HG03196 (cell line): ENCODE measurements around the gene EIF3B.
A peak's percentile ranks its signal among the peaks of the same experiment; 100 is the strongest.
"Not testable (repeated sequence)": the region's sequence is repeated elsewhere in the genome, so short reads cannot be mapped to it uniquely, and the experiment has no call there.

ENCODE experiments used
- ATAC-seq: cut with Tn5 transposase; IDR thresholded peaks from one replicate; pipeline ENCODE4 v1.9.1; 2021; ENCODE audit not compliant: unreplicated experiment

EIF3B gene

GRCh38 chr7:2354186-2354938, at the start of gene EIF3B:
Gene EIF3B, plus strand, starts transcription at chr7:2354827. Its CDS starts 95 bp downstream, at chr7:2354922.
- peak; percentile 83 for ATAC-seq

GRCh38 chr7:2305258-2305657, 49.4 kb upstream of the EIF3B start:
- ATAC-seq, result not testable (repeated sequence)

GRCh38 chr7:2306688-2307087, 47.9 kb upstream of the EIF3B start:
- ATAC-seq, result no peak

- no peak for ATAC-seq
These were observed 46.9 kb upstream of the EIF3B start for GRCh38 chr7:2307690-2308107.

GRCh38 chr7:2309889-2310331, 44.7 kb upstream of the EIF3B start:
- ATAC-seq, result no peak

- no peak for ATAC-seq
These were observed 42.2 kb upstream of the EIF3B start for GRCh38 chr7:2312267-2312929.

- ATAC-seq, result peak; percentile 17
These were observed 41.0 kb upstream of the EIF3B start for GRCh38 chr7:2313450-2314208.

GRCh38 chr7:2314209-2314955, 40.2 kb upstream of the EIF3B start, which contains the start of gene SNX8:
Gene SNX8, minus strand, starts transcription at chr7:2314441. Its CDS starts 20 bp downstream, at chr7:2314421.
- ATAC-seq, result peak; percentile 75

- ATAC-seq, result not testable (repeated sequence)
These were observed 39.6 kb upstream of the EIF3B start for GRCh38 chr7:2314956-2315530.

GRCh38 chr7:2315787-2316186, 38.8 kb upstream of the EIF3B start:
- no peak for ATAC-seq

- ATAC-seq, result no peak
These were observed 38.0 kb upstream of the EIF3B start for GRCh38 chr7:2316578-2316977.

GRCh38 chr7:2317556-2318293, 36.9 kb upstream of the EIF3B start:
- ATAC-seq, result no peak

GRCh38 chr7:2321020-2321419, 33.6 kb upstream of the EIF3B start:
- ATAC-seq, result no peak

GRCh38 chr7:2325162-2325561, 29.5 kb upstream of the EIF3B start:
- no peak for ATAC-seq

GRCh38 chr7:2326951-2327350, 27.7 kb upstream of the EIF3B start:
- no peak for ATAC-seq

- ATAC-seq, result no peak
These were observed 24.1 kb upstream of the EIF3B start for GRCh38 chr7:2330493-2330892.

- ATAC-seq, result no peak
These were observed 22.9 kb upstream of the EIF3B start for GRCh38 chr7:2331707-2332106.

GRCh38 chr7:2332606-2333231, 21.9 kb upstream of the EIF3B start:
- ATAC-seq, result not testable (repeated sequence)

- ATAC-seq, result no peak
These were observed 17.9 kb upstream of the EIF3B start for GRCh38 chr7:2336626-2337299.
